Fibroblast of skin of back (primary cell): ENCODE results near the gene NUDT1.
A peak's percentile ranks its signal among the peaks of the same experiment; 100 is the strongest.

ENCODE experiments used
- DNase-seq: peaks from one replicate; pipeline ENCODE4 v3.0.0-alpha.2; 2013

Gene NUDT1

DNA sequence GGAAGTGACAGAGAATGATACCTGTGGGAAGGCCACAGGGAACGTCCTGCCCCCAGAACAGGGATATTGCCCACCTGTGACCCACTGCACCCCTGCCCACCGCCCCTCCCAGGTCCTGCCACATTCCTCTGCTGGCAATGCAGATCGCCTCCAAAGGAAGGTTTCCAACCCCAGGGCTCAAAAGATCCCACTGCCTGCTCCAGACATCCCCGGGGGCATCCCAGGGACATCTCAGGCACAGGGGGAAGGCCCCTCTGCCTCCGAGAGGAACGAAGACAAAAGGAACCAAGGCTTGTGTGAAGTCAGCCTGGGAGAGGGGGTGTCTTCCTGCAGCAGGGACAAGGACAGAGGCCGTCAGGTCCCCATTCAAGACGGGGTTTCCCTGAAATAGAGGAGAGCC lies 28.5 kb downstream of the NUDT1 start:
- no peak for DNase-seq

DNA sequence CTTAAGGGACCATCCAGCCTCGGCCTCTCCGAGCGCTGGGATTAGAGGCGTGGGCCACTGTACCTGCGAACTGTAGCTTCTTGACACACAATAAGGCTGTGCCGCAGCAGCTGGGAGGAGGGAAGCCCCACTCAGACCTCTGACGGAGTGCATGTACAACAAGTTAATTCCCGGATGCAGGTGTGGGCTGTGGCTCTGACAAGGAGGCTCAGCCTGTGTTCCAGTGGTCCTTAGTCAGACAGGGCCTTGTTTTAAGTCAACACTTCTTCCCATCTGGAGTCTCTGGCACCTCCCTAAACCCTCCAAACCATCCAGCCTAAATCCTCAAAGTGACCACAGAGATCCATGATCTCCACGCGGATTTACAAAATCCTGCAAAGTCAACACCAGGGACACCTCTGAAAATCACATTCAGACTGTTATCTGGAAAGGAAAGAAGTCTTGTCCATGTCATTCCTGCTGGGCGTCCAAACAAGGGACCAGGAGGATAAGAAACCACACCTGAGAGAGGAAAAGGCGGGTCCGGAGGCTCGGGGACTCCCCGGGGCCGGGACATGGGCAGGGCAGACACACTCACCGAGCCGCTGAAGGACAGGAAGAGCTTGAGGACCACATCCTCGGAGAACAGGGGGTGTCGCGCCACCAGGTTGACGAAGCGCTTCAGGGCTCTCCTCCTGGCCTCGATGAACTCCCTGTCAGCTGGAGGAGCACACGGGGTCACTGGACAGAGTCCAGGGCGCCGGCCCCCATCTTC lies 29.4 kb downstream of the NUDT1 start:
- DNase-seq = no peak

DNA sequence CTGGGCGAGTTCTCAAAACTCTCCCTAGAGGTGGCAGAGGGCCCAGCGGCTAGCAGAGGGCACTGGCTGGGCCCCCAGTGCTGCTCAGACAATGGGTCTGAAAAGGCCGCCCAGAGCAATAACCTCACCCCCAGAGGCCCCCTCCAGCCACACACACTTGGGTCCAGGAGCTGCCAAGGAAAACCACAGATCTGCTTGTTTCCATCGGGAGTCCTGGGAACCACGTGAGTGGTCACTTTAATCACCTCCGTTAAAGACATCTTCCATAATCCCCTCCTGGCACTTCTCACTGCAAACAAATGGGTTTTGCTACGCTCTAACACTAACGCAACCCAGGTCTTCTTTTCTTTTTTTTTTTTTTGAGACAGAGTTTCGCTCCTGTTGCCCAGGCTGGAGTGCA lies 30.0 kb downstream of the NUDT1 start:
- DNase-seq = no peak

DNA sequence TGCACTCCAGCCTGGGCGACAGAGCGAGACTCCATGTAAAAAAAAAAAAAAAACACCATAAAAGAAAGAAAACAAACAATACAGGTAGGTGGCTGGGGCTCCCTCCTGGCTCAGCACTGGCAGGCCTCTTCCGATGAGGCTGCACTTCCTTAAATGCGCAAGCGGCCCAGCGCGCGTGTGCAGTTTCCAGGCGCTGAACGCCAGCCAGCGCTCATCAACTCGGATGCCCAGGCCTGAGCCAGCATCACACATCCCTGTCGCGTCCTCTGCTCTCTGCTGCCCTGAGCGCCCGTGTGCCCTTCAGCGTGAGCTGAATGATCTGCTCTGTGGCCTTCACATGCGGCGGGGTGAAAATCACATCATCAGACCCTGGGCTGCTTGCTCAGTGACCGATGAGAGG lies 31.8 kb downstream of the NUDT1 start:
- no peak for DNase-seq

DNA sequence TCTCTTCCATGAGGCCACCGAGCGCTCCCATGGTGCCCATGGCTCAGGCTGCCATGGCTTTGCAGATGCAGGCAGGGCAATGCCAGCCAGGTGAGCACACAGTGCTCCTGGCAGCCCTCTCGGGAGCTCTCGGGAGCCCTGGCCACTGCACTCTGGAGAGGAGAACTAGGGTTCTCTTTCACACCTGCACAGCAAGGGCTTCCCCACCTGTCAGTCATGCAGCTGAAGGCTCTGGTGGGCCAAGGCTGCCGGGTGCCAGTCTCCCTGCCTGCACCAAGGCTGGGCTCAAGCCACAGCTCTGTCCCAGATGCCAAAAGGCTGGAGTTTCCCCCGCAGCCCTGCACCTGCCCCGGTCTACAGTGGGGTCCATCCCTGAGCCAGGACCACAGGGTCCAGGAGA lies 32.6 kb downstream of the NUDT1 start:
- DNase-seq = no peak

DNA sequence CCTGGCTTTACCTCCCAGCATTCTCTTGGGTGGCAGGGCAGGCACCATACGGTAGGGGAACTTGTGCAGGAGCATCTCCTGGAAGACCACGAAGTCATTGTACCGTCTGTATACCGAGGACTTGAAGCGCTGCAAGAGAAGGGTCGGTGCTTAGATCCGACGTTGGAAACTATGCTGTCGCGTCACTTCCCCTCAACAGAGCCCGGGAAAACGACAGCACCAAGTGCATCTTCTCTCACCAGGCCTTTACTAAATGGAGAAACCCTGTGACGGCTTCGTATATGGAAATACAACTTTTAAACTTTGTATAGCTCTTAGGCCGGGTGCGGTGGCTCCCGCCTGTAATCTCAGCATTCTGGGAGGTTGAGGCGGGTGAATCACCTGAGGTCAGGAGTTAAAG lies 33.1 kb downstream of the NUDT1 start:
- DNase-seq = no peak

DNA sequence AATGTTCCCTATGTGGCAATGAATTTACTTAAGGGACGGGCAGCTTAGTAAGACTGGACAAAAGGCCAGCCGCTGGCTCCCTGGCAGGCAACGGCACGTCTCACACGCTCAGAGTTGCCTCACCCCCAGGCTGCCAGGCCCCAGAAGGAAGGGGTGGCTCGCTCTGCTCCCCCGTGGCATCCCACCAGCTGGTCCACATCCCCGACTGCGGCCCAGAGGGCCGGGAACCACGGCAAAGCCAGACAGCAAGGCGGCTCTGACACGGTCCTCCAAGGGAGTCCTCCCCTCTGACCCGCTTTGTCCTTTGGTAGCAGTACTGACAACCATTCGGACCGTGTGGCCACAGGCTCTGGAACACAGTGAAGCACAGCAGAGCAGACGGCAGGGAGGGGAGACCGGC lies 34.1 kb downstream of the NUDT1 start:
- no peak for DNase-seq

DNA sequence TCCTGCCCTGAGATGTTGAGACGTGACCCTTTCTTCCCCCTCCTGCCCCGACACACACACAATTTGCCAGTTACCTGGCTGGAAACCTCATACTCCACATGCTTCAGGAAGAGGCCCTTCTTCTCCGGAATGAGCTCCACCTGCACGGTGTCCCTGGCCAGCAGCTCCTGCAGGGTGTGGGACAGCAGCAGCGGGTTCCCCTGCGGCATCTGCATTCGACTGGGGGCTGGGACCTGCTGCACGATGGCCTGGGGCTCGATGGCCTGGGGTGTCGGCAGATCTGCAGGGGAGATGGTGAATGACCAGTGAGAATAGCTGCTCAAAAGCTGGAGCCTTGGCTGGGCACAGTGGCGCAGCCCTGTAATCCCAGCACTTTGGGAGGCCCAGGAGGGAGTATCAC lies 36.0 kb downstream of the NUDT1 start:
- no peak for DNase-seq

DNA sequence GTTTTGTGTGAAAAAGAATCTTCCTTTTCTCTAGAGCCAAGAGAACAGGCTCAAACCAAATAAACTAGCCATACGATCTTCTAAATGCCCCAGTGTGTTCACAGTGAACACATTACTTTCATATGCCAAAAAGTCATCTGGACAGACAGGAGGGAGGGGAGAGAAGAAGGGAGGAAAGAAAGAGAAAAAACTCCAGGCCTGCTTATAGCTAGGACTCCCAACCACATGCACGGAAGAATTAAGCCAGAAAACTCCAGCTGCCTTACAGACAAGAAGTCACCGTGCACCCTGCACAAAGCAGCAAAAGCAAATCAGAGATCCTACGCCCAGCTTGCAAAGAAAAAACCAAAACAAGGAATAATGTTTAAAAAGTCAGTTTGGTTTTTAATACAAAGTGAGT lies 37.9 kb downstream of the NUDT1 start:
- no peak for DNase-seq

DNA sequence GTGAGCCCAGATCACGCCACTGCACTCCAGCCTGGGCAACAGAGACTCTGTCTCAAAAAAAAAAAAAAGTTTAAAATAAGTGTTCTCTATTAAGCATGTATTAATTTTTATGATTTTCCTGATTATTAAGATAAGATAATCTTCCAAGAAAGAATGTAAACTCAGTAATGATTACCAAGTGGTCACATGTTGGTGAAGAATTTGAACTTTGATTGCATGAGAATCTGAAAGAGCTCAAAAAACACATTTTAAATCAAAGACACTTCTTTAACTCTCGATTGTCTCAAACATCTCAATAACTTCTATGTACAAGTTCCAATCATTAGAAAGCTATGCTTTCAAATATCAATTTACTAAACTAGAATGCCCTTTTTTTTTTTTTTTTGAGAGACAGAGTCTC lies 38.4 kb downstream of the NUDT1 start:
- DNase-seq = no peak

DNA sequence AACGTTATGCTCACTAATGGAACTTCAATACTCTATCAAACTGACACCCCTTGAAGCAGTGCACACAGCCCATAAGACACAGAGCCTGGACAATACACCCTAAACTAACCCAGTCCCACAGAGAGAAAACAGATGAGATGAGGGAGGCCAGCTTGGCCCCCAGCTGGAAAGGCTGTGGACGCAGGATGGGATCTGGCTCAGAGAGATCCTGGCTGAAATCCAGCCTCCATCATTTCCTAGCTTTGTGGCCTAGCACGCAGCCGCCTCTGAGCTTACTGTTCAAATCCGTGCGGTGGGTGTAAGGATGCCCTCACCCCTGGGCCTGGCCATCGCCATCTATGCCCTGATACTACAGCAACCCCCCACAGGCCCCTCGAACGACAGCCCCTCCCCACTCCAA lies 39.5 kb downstream of the NUDT1 start:
- DNase-seq = no peak

DNA sequence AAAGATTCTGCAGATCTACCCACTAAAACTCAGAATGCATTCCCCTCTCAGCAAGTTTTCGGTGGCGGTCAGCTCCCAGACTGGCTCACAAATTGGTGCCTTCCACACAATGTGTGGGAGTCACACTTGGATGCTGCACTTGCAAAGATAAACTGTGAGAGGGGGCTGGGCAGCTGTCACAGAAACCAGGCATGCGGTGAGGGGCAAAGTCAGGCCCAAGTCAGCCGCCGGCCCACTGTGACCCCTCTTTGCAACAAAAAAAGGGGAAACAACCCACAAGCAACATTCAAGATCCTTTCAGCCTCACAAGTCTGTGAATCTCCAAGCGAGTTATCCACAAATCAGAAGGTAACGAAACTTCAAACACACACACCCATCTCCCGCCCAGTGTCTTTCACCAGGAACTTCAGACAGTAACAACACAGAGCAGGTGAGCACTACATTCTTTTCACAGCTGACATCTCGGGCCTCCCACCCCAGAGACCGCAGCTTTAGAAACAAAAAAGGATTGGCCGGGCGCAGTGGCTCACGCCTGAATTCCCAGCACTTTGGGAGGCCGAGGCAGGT lies 40.2 kb downstream of the NUDT1 start:
- DNase-seq = no peak

DNA sequence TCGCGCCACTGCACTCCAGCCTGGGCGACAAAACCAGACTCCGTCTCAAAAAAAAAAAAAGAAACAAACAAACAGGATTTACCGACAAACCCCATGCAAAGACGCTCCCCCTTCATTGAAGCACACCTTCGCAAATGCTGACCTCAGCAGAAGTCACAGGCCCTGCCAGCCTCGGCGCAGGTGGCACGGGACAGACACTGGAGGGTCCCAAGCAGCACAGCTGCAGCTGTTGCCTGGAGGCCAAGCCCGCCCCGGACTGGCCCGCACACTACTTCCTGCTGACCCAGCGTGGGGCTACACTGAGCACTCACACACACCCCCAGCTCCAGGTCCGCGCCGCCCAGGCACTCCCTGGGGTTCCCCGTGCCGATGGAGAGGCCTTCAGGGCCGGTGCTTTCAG lies 41.0 kb downstream of the NUDT1 start:
- DNase-seq = no peak

DNA sequence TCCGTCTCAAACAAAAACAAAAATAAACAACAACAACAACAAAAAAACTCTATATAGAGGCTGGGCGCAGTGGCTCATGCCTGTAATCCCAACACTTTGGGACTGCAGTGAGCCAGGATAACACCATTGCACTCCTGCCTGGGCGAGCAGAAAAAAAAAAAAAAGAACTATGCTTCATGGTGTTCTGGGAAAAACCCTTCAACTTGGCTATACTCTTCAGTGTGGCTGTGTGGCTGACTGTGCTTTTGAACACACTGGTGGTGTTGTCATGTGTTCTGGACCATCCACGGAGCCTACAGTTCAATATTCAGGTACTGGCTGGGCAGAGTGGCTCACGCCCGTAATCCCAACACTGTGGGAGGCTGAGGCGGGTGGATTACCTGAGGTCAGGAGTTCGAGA lies 45.7 kb downstream of the NUDT1 start:
- DNase-seq = no peak

DNA sequence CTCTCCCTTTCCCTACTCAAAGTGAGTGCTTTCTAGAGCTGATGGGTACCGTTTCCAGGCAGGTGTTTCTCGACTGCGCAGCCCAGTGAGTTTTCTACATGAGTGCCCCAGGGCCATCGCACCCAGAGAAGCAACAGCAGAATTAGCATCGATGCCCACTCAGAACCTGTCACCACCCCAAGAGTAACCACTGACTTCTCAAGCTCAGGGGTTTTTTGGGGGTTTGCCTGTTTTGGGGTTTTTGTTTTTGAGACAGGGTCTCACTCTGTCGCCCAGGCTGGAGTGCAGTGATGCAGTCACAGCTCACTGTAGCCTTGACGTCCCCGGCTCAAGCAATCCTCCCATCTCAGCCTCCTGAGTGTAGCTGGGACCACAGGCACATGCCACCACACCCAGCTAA lies 46.5 kb downstream of the NUDT1 start:
- no peak for DNase-seq

DNA sequence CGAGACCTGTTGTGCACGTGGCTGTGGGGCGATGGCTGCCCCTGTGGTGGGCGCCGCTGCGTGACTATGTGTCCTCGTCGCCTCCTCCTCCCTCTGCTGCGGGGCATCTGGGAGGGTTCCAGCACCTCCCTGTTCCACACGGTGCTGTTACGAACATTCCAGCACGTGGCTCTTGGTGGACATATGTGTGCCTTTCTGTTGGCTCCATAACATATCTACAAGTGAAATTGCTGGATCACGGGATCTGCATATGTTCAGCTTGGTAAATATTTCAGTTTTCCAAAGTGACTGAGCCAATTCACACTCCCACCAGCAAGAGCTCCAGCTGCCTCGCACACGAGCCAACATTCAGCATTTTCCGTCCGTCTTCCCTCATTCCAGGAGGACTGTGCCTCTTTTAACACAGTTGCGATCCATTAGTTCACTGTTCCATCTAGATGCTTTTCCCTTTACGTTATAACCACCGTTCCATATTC lies 47.1 kb downstream of the NUDT1 start:
- no peak for DNase-seq

DNA sequence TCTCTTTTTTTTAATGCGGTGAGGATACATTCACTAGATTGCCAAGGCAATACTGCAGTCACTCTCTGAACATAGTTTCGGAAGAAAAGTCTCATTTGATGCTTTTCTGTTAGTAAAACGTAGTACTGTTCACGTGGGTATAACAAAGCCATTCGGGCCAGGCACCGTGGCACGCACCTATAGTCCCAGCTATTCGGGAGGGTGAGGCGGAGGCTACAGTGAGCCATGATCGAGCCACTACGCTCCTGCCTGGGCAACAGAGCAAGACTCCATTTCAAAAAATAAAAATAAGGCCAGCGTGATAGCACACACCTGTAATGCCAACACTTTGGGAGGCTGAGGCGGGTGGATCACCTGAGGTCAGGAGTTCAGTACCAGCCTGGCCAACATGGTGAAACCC lies 47.6 kb downstream of the NUDT1 start:
- DNase-seq = no peak

DNA sequence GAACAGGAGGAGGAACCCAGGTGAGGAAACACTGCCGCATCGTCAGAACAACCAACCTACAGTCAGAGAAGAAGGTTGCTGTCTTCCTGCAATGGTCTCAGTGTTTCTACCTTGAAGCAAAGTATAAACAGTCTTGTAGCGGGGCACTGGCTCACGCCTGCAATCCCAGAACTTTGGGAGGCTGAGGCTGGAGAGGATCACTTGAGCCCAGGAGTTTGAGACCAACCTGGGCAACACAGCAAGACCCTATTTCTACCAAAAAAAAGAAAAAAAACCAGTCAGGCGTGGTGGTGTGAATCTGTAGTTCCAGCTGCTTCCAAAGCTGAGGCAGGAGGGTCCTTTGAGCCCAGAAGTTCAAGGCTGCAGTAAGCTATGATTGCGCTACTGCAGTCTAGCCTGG lies 48.9 kb downstream of the NUDT1 start:
- DNase-seq = no peak

DNA sequence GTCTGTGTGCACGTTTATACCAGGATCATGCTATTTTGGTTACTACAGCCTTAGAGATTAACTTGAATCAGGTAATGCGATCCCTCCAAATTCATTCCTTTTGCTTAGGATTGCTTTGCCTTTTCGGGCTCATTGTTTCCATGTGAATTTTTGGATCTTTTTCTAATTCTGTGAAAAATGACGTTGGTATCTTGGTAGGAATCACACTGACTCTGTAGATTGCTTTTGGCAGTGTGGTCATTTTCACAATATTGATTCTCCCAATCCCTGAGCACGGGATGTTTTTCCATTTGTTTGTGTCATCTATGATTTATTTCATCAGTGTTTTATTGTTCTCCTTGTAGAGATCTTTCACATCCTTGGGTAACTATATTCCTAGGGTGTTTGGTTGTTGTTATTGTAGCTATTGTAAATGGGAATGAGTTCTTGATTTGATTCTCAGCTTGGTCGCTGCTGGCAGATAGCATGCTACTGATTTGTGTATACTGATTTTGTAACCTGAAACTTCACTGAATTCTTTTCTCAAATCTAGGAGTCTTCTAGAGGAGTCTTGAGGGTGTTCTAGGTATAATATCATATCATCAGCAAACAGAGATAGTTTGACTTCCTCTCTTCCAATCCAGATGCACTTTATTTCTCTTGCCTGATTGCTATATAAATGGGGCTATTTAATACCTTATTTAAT lies 54.1 kb downstream of the NUDT1 start:
- DNase-seq = no peak

DNA sequence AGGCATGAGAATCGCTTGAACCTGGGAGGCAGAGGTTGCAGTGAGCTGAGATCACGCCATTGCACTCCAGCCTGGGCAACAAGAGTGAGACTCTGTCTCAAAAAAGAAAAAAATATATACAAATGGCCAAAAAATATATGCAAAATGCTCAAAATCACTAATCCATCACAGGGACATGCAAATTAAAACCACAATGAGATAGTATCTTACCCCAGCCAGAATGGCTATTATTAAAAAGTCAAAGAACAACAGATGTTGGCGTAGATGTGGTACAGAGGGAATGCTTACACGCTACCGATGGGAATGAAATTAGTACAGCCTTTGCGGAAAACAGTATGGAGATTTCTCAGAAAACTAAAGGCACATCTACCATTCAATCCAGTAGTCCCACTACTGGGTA lies 54.8 kb downstream of the NUDT1 start:
- DNase-seq = no peak

DNA sequence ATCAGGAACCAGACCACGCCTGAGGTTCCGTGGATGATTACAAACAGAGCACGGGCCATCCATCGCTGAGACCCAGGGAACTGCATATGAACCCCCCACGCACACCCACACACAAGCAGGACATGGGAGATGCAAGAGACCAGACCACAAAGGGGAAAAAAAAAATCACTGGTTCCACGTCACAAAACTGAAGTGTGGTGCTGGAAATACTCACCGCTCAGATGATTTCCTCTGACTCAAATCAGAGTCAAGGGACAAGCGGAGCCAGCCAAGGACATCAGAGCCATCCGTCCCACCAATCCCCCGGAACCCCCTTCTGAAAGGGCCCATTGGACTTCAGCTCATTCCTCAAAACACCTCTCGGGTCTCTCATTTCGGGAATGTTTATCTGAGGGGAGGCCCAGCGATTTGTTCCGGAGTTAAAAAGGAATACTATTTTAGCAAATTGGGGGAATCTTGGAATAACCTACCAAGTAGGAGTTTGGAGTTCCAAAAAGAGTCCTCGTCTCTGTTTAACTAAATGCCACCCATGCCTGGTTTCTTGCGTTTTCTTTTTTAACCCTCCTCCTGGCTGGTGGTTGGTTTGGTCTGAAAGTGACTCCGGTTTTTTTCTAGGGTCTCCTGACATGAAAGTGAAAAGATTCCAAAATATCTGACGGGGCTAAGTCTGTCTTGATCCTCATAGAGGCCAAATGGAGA lies 57.3 kb downstream of the NUDT1 start:
- DNase-seq = peak; percentile 34

DNA sequence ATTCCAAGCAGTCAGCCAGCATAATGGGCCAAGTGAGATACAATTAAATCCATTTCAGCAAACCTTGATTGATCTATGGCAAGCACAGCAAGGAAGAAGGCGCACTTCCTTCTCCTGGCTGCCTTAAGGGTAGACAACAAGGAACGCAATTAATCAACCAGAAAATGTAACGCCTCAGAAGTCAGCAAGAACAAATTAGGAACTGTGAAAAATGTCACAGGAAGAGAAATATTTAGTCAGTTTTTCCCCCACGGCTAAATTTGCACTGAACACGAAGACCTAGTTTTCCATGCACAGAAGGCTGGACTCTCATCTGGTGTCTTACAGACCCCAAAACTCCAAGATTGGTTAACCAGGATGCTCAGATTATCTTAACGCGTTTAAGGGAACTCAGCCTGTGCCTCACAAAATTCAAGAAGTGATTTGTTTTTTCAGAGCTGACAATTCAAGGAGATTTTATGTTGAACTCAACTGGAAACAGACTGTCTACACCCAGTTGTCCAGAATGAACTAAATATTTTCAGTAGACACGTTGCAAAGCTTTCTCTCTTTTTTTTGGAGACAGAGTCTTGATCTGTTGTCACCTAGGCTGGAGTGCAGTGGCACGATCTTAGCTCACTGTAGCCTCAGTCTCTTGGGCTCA lies 58.0 kb downstream of the NUDT1 start:
- no peak for DNase-seq
